WTC11 (cell line): ENCODE results near the gene ATP11B. TPM values are rescaled to one million over a fixed set of nuclear protein-coding genes. Genes with fewer than 3 reads are reported as not detected.

Source experiments
- ATAC-seq: fragments of 200-7000 bp; cut with Tn5 transposase; 2 replicates; pipeline ENCODE4 v1.10.0; 2021; ENCODE audit warnings: mild to moderate bottlenecking, moderate library complexity
- CTCF ChIA-PET: fragments of 300-600 bp; sonication (Branson Sonifier 250); formaldehyde crosslinking; loops from one replicate; lab custom pipeline; 2021; ENCODE audit warnings: antibody characterized with exemption; lab: Charles Lee
- POLR2A ChIA-PET: fragments of 350-600 bp; sonication (Branson Sonifier 250); formaldehyde crosslinking; loops from one replicate; lab custom pipeline; 2021; ENCODE audit warnings: antibody characterized with exemption; lab: Charles Lee
- DNase-seq: peaks from one replicate; pipeline ENCODE4 v3.0.0; 2021; ENCODE audit warnings: low spot score
- H3K27ac Mint-ChIP-seq: 2 replicates; pipeline ENCODE4 v1.8.0; 2021; ENCODE audit warnings: mixed read lengths
- H3K27me3 Mint-ChIP-seq: 2 replicates; pipeline ENCODE4 v1.8.0; 2021; ENCODE audit warnings: low read depth, mild to moderate bottlenecking, moderate library complexity, mixed read lengths
- H3K36me3 Mint-ChIP-seq: 2 replicates; pipeline ENCODE4 v1.8.0; 2021; ENCODE audit warnings: mixed read lengths
- H3K4me1 Mint-ChIP-seq: 2 replicates; pipeline ENCODE4 v1.8.0; 2022; ENCODE audit warnings: mixed read lengths
- H3K4me3 Mint-ChIP-seq: 2 replicates; pipeline ENCODE4 v1.8.0; 2021; ENCODE audit warnings: mild to moderate bottlenecking, moderate library complexity, mixed read lengths
- H3K9me3 Mint-ChIP-seq: 2 replicates; pipeline ENCODE4 v1.8.0; 2021; ENCODE audit warnings: mixed read lengths
- AR ChIP-seq: fragments of 250-450 bp; sonication (Bioruptor Pico); IDR thresholded peaks from 2 replicates; pipeline ENCODE4 v1.9.0; 2021; ENCODE audit warnings: mild to moderate bottlenecking
- CBFB ChIP-seq: sonication (generic); formaldehyde crosslinking; IDR thresholded peaks from 2 replicates; pipeline ENCODE4 v1.8.1; 2022; ENCODE audit warnings: mild to moderate bottlenecking, low read depth, missing genetic modification reagents
- CTCF ChIP-seq: fragments of 200-600 bp; IDR thresholded peaks from 2 replicates; pipeline ENCODE4 v1.8.0; 2022; ENCODE audit warnings: antibody characterized with exemption
- ELF4 ChIP-seq: sonication (generic); formaldehyde crosslinking; IDR thresholded peaks from 2 replicates; pipeline ENCODE4 v1.8.1; 2022; ENCODE audit warnings: low read depth, mild to moderate bottlenecking, moderate library complexity, missing genetic modification reagents
- EMX1 ChIP-seq: fragments of 250-450 bp; sonication (Bioruptor Pico); IDR thresholded peaks from 2 replicates; pipeline ENCODE4 v1.8.0; 2021; ENCODE audit warnings: mild to moderate bottlenecking
- ERG ChIP-seq: fragments of 250-450 bp; sonication (Bioruptor Pico); IDR thresholded peaks from 2 replicates; pipeline ENCODE4 v1.8.0; 2021; ENCODE audit warnings: mild to moderate bottlenecking
- ESRRA ChIP-seq: sonication (generic); formaldehyde crosslinking; IDR thresholded peaks from 2 replicates; pipeline ENCODE4 v1.8.1; 2022; ENCODE audit warnings: mild to moderate bottlenecking, missing genetic modification reagents, borderline replicate concordance
- FOXP1 ChIP-seq: sonication (generic); formaldehyde crosslinking; IDR thresholded peaks from 2 replicates; pipeline ENCODE4 v1.8.0; 2022; ENCODE audit warnings: missing genetic modification reagents, mild to moderate bottlenecking, moderate library complexity, borderline replicate concordance
- FOXP4 ChIP-seq: sonication (generic); formaldehyde crosslinking; IDR thresholded peaks from 2 replicates; pipeline ENCODE4 v1.8.0; 2022; ENCODE audit warnings: mild to moderate bottlenecking, missing genetic modification reagents
- GTF2I ChIP-seq: fragments of 250-450 bp; sonication (Bioruptor Pico); conservative IDR thresholded peaks from 2 replicates; pipeline ENCODE4 v1.4.0; 2021; ENCODE audit warnings: mild to moderate bottlenecking
- JAZF1 ChIP-seq: fragments of 250-450 bp; sonication (Bioruptor Pico); IDR thresholded peaks from 2 replicates; pipeline ENCODE4 v1.9.0; 2021; ENCODE audit warnings: moderate library complexity, mild to moderate bottlenecking, inconsistent platforms
- MAX ChIP-seq: sonication (generic); formaldehyde crosslinking; IDR thresholded peaks from 2 replicates; pipeline ENCODE4 v1.8.0; 2022; ENCODE audit warnings: mild to moderate bottlenecking, missing genetic modification reagents
- NR1H2 ChIP-seq: sonication (generic); formaldehyde crosslinking; IDR thresholded peaks from 2 replicates; pipeline ENCODE4 v1.9.0; 2021; ENCODE audit warnings: mild to moderate bottlenecking, moderate library complexity, missing genetic modification reagents
- OVOL2 ChIP-seq: fragments of 250-450 bp; sonication (Bioruptor Pico); IDR thresholded peaks from 2 replicates; pipeline ENCODE4 v1.9.0; 2021; ENCODE audit warnings: mild to moderate bottlenecking, borderline replicate concordance
- SOX15 ChIP-seq: fragments of 250-450 bp; sonication (Bioruptor Pico); IDR thresholded peaks from 2 replicates; pipeline ENCODE4 v1.9.0; 2021; ENCODE audit warnings: mild to moderate bottlenecking
- STAT6 ChIP-seq: sonication (generic); formaldehyde crosslinking; conservative IDR thresholded peaks from 2 replicates; pipeline ENCODE4 v1.8.1; 2023; ENCODE audit warnings: mild to moderate bottlenecking, low read depth, missing genetic modification reagents, moderate library complexity
- TEAD1 ChIP-seq: sonication (generic); formaldehyde crosslinking; IDR thresholded peaks from 2 replicates; pipeline ENCODE4 v1.8.0; 2022; ENCODE audit warnings: mild to moderate bottlenecking, missing genetic modification reagents
- USF1 ChIP-seq: sonication (generic); formaldehyde crosslinking; IDR thresholded peaks from 2 replicates; pipeline ENCODE4 v1.8.0; 2022; ENCODE audit warnings: mild to moderate bottlenecking, missing genetic modification reagents
- ZNF121 ChIP-seq: sonication (generic); formaldehyde crosslinking; IDR thresholded peaks from 2 replicates; pipeline ENCODE4 v1.8.0; 2023; ENCODE audit warnings: missing genetic modification reagents
- ZNF138 ChIP-seq: sonication (generic); formaldehyde crosslinking; conservative IDR thresholded peaks from 2 replicates; pipeline ENCODE4 v1.8.1; 2022; ENCODE audit warnings: mild to moderate bottlenecking, moderate library complexity, missing genetic modification reagents
- ZNF232 ChIP-seq: sonication (generic); formaldehyde crosslinking; IDR thresholded peaks from 2 replicates; pipeline ENCODE4 v1.8.0; 2022; ENCODE audit warnings: mild to moderate bottlenecking, missing genetic modification reagents
- ZNF263 ChIP-seq: sonication (generic); formaldehyde crosslinking; IDR thresholded peaks from 2 replicates; pipeline ENCODE4 v1.8.1; 2022; ENCODE audit warnings: low read depth, mild to moderate bottlenecking, moderate library complexity, missing genetic modification reagents
- ZNF396 ChIP-seq: fragments of 250-450 bp; sonication (Bioruptor Pico); IDR thresholded peaks from 2 replicates; pipeline ENCODE4 v1.8.0; 2021; ENCODE audit warnings: mild to moderate bottlenecking, moderate library complexity, borderline replicate concordance
- total RNA-seq: library from RNA; stranded (reverse); gene quantifications from 3 replicates; pipeline ENCODE4 v1.2.3, GENCODE V29; 2021

ATP11B gene
- total RNA-seq, 1 experiment from 2014 or later = 25.7 TPM

- TF ChIP-seq ZNF232 (CRISPR knock-in tag) (no peak), ELF4 (no peak), ESRRA (CRISPR knock-in tag) (no peak), ZNF138 (no peak), SOX15 (no peak), EMX1 (CRISPR knock-in tag) (no peak), CBFB (CRISPR knock-in tag) (no peak), ZNF121 (CRISPR knock-in tag) (no peak), FOXP1 (CRISPR knock-in tag) (no peak), STAT6 (no peak), ERG (CRISPR knock-in tag) (no peak), MAX (CRISPR knock-in tag) (no peak), FOXP4 (CRISPR knock-in tag) (no peak), ZNF396 (no peak), JAZF1 (CRISPR knock-in tag) (no peak), TEAD1 (CRISPR knock-in tag) (no peak)
Observed at GRCh38 chr3:182809531-182809930, 16.2 kb downstream of the ATP11B start (continued).

- no peak for DNase-seq
- no peaks in the 10 kb centered on the region for H3K27me3 Mint-ChIP-seq
- TF ChIP-seq CTCF (no peak), GTF2I (no peak), ZNF263 (CRISPR knock-in tag) (no peak), NR1H2 (no peak), ELF4 (no peak), USF1 (CRISPR knock-in tag) (no peak), OVOL2 (no peak), AR (CRISPR knock-in tag) (no peak)
- no peaks in the 10 kb centered on the region for H3K36me3 Mint-ChIP-seq
- ChIA-PET POLR2A (no interaction called here), CTCF (no interaction called here)
- peaks cover 4% of the 10 kb centered on the region for H3K4me1 Mint-ChIP-seq
- H3K4me3 Mint-ChIP-seq = no peak overlapping the region
- H3K27ac Mint-ChIP-seq = no peak overlapping the region
- no peaks in the 10 kb centered on the region for H3K9me3 Mint-ChIP-seq
- ATAC-seq = no peak
Observed at GRCh38 chr3:182810574-182811268, 17.4 kb downstream of the ATP11B start.
